CD4-positive, alpha-beta T cell treated with Interleukin-2 at 100 ng/mL for 4 hours (primary cell): ENCODE results near the gene MCM3AP.
"Not testable (repeated sequence)": the region's sequence is repeated elsewhere in the genome, so short reads cannot be mapped to it uniquely, and the experiment has no call there.

Experiments used
- DNase-seq: peaks from one replicate; pipeline ENCODE4 v3.0.0-alpha.2; 2020; ENCODE audit warnings: low spot score

The MCM3AP gene

DNA sequence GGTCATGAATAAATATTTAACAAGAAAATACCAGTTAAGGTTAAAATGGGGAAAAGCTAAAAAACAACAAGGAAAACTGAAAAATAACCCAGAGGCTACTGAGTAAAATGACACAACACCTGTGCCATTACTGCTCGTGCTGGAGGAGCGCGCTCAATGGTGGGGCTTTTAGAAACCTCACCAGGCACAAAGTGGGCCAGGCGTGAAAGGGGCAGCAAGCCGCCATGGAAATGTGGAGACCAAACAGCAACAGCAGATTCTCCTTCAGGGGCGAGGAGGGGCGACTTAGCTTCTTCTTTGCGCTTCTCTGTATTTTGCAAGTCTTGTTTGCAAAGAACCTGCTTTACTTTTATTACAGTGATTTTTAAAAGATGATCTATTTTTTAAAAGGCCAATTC lies 82.2 kb downstream of the MCM3AP start:
- DNase-seq, result no peak

DNA sequence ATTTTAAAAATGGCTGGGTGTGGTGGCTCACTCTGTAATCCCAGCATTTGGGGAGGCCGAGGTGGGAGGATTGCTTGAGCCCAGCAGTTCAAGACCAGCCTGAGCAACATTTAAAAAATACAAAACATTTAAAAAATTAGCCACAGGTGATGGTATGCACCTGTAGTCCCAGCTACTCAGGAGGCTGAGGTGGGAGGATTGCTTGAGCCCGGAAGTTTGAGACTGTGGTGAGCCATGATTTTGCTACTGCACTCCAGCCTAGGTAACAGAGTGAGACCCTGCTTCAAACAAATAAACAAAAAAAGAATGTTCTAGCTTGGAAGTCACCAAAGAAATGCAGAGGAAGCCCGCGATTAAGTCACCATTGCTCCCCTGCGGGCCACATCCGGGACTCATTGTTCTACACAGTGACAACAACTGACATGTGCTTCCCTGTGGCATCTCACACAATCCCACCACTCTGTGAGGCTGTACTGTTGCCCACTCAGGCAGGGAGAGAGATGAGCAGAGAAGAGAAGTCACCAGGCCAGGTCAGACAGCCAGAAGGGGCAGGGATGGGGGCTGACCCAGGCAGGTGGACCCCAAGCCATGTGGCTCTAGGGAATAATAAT lies 82.7 kb downstream of the MCM3AP start:
- DNase-seq, result no peak

GRCh38 chr21:46200877-46201803 lies 84.3 kb downstream of the MCM3AP start:
- DNase-seq, result not testable (repeated sequence)

DNA sequence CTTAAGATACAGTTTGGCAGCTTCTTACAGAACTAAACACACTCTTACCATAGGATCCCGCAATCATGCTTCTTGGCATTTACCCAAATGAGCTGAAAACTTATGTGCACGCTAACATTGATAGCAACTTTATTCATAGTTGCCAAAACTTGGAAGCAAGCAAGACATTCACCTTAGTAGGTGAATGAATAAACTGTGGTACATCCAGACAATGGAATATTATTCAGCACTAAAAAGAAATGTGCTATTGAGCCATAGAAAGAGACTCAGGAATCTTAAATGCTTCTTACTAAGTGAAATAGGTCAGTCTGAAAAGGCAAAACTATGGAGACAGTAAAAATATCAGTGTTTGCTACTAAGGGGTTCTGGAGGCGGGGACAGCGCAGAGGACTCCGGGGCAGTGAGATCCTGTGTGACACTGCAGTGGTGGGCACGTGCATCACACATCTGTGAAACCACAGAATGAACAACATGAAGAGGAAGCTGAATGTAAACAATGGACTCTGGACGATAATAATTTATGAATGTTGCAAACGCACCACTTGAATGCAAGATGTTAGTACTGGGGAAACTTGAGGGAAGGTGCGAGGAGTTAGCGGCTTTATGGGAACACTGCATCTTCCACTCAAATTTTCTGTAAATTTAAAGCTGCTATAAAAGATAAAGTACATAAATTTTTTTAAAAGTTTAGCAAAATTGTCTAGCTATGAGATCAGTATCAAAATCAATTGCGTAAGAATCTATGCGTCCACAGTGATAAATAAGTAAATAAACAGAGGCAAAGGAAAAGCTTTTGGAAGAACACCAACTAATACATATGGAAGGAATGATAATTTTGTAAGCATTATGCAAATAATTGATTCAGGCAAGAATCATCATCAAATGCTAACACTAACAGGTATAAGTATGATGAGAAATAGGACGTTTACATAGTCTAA lies 85.7 kb downstream of the MCM3AP start:
- no peak for DNase-seq

GRCh38 chr21:46196733-46197132 lies 88.7 kb downstream of the MCM3AP start:
- DNase-seq, result no peak

DNA sequence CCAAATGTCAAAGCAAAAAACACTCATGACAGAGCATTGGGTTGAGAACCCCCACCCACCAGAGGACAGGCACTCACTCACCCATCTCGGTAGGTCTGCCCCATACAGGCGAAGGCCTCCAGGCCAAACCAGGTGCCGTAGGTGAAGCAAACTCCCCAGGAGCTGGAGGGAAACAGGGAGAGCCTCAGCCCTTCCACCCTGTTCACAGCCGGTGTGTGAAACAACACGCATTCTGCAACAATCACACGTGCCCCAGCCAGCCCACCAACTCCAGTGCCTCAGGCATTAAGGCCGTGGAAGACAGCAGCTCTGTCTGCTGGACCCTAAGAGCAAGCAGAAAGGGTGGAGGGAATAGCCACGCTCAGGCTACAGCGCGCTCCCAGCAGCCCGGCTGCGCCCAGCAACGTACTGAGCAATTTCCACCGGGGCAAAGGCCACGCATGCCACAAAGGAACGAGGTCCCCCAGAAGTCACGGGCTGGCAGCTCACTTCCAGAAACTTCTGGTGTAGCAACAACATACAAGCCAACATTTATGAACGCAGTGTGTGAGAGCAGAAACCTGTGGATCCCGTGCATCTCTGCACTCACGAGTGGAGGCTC lies 89.7 kb downstream of the MCM3AP start:
- DNase-seq, result no peak

DNA sequence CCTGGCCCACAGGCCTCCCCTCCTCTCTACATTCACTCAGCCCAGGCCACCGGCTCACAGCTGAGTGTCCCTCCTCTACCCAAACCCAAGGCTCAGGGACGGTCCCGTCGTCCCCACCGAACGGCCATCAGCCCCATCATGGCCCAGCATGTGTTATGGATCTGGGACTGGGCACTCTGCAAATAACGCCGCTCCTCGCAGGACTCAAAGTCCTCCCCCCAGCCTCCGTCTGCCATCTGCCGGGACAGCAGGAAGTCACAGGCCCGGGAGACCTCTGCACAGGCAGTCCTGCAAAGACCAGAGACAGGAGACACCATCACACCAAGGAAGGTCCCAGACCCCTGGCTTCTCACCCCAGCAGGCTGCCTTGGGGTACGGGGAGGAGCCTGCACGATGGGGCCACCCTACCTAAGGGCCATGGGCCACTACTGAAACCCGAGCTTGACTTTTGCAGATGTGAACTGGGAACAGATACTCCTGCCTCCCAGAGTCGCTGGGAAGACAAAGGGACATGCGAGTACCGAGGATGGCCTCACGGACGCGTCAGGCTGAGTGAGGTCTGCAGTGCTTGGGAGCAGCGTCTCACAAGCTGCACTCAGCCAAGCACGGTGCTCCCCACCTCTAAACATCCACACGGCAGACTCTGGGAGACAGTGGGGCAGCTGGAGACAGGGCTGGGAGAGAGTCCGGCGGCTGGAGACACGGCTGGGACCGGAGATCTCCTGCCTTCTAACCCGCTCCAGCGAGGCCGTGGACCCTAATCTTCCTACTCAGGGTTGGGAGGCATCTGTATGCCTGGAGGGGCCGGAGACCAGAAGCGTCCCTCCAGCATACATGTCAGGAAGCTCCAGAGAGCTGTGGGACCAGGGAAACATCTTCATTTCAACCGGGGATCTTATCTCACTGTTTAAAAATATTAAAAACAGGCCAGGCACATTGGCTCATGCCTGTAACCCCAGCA lies 90.8 kb downstream of the MCM3AP start:
- no peak for DNase-seq

DNA sequence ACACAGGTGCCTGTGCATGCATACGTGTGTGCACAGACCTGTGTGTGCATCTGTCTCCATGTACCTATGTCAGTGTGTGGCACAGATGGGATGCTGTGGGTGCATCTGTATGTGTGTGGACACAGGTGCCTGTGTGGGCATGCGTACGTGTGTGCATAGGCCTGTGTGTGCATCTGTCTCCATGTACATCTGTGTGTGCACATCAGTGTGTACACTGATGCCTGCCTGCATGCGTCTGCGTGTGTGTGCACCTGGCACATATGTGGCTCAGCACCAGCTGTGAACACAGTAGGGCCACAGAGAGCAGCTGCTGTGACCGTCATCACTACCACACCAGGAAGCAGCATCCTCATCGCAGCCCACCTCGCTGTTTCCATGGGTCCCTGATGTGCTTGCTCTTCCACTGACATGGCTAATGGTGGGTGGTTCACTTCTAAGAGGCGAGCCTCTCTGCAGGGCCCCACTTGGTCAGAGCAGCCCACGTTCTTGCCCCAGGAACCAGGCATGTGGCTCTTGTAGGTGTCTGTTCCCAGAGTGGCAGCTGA lies 91.5 kb downstream of the MCM3AP start:
- DNase-seq, result no peak

- no peak for DNase-seq
Observed at GRCh38 chr21:46191686-46192575, 93.5 kb downstream of the MCM3AP start.

- DNase-seq, result no peak
Observed at GRCh38 chr21:46191257-46191685, 94.1 kb downstream of the MCM3AP start.

DNA sequence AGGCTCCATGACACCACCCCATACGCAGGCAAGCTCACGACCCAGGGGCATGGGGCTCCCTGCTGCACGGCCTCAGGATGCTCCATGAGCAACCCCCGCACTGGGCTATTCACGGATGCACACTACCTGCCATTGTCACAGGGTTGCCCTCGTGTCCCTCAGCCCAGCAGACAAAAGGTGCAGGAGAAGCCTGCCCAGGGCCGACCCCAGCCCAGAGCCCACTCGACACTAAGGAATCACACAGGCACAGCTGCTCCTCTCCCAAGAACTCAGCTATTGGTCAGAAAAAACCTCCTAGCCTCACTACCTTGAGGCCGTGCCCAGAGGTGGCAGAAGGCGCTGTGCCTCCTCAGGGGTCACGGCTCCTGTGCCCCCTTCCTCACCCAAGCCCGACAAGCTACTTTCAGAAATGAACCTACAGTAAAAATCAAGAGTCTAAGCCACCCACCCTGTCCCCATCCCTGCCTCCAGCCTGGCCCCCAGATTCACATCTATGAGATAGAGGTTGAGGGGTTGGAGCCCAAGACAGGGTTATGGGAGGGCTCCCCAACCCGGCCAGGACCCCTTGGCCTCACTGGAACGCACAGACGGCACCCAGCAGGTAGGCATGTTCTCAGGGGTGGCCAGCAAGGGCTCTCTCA lies 94.8 kb downstream of the MCM3AP start:
- DNase-seq, result no peak

DNA sequence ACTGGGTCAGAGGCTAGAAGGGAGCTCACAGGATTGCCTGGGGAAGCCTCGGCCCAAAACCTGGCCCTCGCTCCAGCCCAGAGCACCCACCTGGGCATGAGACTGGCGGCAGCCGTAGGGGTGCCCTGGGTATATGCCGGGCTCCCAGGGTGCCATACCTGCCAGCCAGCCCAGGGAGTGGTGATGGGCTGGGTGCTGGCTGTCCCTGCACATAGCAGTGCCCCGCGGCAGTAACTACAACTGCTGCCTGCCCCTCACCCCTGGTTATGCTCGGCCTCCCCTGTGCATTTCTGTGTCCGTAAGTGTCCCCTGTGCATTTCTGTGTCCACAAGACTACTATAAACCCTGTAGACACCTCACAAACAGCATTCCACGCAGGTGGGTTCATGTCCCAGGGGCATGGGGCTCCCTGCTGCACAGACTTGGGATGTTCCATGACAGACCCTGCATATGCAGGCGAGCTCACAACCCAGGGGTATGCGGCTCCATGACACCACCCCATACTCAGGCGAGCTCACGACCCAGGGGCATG lies 95.4 kb downstream of the MCM3AP start:
- no peak for DNase-seq

DNA sequence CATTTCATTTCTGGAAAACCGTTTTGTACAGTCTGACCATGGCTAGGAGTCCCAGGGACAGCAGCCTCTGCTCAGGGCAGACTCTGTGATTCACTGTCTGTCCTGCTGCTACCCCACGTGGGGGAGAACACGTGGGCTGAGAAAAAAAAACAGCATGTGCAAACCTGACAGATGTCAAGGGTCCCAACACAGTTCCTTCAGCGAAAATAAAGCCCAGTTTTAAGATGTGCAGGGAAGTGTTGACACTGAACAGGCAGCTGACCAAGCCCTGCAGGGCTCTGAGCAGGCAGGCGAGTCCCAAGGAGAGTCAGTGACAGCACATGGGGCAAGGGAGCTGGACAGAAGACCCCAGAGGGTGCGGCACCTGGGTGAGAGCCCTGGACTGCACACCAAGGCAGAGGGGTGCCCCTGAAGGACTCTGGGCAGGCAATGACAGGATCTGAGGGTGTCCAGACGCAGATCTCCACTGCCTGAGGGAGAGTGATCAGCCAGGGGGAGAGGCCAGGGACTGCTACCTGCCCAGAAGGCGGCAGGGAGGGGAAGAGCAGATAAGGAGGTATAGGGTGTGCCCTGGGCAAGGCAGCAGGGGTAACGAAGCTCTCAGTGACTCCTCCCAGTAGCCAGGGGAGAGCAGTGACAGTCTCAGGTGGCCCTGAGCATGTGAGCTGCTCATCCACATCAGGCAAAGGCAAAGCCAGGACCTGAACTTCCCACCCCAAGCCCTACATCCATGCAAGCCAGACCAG lies 96.0 kb downstream of the MCM3AP start:
- DNase-seq, result no peak

GRCh38 chr21:46188226-46189212 lies 96.9 kb downstream of the MCM3AP start:
- no peak for DNase-seq

- no peak for DNase-seq
Observed at GRCh38 chr21:46187814-46188213, 97.6 kb downstream of the MCM3AP start.

DNA sequence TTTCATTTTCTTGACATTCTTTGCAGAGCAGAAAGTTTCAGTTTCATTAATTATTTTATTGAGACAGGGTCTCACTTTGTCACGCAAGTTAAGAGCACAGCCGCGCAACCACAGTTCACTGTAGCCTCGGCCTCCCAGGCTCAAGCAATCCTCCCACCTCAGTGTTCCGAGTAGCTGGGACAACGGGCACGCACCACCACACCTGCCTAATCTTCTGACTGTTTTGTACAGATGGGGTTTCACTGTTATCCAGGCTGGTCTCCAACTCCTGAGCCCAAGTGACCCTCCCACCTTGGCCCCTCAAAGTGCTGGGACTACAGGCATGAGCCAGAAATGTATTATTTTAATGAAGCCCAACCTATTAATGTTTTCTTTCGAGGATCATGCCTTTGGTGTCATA lies 98.2 kb downstream of the MCM3AP start:
- DNase-seq, result no peak

DNA sequence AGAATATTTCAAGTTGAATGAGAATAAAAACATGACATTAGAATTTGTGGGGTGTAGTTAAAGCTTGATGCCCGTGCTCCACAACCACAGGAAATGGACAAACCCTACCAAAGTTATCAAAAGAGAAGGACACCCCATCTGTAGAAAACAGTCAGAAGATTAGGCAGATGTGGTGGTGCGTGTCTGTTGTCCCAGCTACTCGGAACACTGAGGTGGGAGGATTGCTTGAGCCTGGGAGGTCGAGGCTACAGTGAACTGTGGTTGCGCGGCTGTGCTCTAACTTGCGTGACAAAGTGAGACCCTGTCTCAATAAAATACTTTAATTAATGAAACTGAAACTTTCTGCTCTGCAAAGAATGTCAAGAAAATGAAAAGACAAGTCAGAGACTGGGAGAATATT lies 99.7 kb downstream of the MCM3AP start:
- DNase-seq, result no peak
